GM03348 (cell line): ENCODE data around the gene OSBPL3.
A peak's percentile ranks its signal among the peaks of the same experiment; 100 is the strongest.

ENCODE experiments used
- DNase-seq: peaks from one replicate; pipeline ENCODE4 v3.0.0; 2012; ENCODE audit warnings: low spot score

OSBPL3 gene

DNA sequence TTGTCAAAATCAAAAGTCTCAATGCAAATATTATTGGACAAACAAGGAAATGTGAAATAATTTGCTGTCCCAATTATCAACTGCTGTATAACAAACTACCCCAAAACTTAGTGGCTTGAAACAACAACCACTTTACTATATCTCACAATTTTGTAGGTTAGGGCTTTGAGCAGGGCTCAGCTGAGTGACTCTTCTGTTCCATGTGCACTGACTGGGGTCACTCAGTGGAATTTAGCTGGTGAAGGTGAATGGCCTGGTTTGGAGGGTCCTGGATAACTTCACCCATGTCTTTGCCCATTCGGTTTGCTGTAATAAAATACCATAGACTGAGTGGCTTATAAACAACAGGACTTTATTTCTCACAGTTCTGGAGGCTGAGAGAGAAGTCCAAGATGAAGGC lies 219.0 kb downstream of the OSBPL3 start:
- DNase-seq, result no peak

- DNase-seq, result peak; percentile 93
These were observed 222.4 kb downstream of the OSBPL3 start, which contains the start of gene GSDME for GRCh38 chr7:24757353-24758275. Gene GSDME, minus strand, starts transcription at chr7:24757464. Its CDS starts 7,690 bp downstream, at chr7:24749774.

DNA sequence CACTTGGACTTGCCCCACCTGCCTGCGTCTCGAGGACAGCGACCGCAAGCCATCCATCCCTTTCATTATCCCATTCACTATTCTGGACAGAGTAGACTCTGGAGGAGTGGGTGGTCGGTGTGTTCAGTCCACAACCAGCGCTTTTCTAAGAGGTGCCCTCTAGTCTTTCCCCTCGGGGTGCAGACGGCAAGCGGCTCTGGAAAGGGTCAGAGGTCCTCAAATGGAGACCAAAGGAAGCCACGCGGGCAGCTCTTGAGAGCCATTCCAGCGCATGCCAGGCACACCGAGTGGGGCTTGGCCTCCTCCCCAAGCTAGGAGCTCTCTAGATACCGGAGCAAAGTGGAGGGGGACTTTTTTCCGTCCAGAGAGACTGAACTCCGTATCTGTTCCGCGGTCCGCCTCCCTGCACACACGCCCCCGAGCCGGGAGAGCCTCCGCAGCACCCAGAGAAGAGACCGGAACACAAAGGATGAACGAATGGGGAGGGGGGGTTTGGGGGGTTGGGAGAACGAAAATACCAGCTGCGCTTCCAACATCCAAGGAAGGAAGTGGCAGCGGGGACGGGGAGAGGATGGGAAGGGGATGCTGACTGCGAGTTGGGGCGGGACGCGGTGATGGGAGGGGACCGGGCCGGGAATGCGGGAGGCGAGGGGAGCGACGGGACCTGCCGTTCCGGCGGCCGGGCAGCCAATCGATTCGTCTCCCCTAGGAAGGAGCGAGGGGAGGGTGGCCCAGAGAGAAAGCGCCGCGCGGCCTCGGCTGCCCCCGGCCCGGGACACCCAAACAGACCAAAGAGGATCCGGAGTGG lies 223.2 kb downstream of the OSBPL3 start:
- peak; percentile 86 for DNase-seq

- DNase-seq, result no peak
These were observed 224.2 kb downstream of the OSBPL3 start for GRCh38 chr7:24755541-24756407.

DNA sequence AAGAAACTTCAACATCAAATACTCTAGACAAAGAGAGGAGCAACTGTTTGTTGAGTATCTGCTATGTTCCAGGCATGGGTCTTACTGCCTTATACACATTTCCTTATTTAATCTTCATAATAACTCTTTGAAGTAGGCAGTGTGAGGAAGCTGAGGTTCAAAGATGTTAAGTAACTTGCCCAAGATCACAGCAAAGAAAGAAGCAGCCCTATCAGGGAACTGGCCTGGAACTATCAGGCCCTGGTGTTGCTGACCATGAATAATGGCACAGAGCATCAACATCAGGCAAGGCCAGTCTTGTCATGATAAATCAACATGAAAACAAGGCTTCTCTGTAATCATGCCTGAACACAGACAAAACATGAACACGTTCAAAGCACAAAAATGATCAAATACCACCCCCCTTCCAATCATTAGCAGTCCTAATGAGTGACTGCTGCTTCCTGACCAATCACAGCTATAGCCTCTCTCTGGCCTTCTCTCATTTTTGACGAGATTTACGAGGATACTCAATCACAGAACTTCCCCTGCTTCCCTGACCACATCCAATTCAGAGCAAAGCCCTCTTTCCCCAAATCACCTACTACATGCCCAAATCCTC lies 225.0 kb downstream of the OSBPL3 start:
- DNase-seq, result no peak

DNA sequence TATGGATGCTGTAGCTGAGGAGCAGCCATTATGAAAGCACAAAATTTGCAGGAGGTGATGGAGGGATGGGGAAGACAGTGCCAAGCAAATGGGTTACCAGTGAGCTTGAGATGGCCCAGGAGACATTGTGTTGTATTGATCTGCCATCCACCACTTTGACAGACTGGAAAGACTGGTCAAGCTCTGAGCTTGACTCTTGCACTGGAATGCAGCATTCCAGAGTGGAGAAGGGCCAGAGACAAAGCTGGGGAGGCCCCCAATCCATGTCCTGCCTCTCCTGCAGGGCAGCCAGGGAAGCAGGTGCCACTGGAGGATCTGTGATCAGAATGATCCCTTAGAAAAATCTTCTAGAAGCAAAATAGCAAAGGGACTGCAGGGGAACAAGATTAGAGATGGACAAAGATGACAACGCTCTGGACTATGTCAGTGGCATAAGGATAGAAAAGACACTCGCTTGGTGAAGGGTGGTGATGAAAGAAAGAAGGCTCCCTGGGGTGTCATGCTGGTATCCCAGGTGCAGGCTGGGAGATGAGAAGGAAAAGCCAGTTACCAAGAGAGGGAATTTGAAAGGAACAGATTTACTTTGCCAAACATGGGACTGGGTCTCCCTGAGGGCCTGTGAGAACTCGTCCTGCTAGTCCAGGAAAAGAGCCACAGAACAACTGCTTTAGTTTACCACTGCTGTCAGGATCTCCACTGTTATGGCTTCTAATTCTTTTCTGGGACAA lies 227.7 kb downstream of the OSBPL3 start:
- no peak for DNase-seq

- DNase-seq, result no peak
These were observed 228.5 kb downstream of the OSBPL3 start for GRCh38 chr7:24751484-24751883.

DNA sequence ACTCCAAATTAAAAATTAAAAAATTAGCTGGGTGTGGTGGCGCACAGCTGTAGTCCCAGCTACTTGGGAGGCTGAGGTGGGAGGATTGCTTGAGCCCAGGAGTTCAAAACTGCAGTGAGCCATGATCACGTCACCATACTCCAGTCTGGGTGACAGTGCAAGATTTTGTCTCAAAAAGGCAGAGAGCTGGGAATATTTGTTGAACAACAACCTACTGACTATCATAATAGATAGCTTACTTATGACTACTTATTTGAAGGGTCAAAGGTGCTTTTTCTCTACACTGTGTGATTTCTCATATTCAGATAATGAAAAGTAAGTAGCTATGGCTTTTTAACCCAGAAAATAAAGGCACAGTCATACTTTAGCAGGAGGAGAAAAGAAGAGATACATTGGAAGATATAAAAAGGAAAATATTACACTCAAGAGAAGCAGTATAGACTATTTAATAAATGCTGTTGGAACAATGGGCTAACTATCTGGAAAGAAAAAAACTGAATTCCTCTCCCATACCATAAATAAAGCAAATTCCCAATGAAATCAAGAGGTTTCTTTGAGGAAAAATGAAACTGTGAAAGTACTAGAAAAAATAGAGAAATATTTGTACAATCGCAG lies 229.4 kb downstream of the OSBPL3 start:
- DNase-seq, result no peak

- no peak for DNase-seq
These were observed 231.5 kb downstream of the OSBPL3 start for GRCh38 chr7:24748521-24748920.
